NCI-H2107 treated with DMSO at 0.1 percent for 48 hours (cell line): ENCODE data around the gene EPB41.
"Not testable (repeated sequence)": the region's sequence is repeated elsewhere in the genome, so short reads cannot be mapped to it uniquely, and the experiment has no call there.

Source experiments
- DNase-seq: peaks from one replicate; lab custom pipeline; 2025; ENCODE audit not compliant: unreplicated experiment; lab: John Stamatoyannopoulos, UW

The EPB41 gene

GRCh38 chr1:29043274-29043965 lies 129.1 kb downstream of the EPB41 start:
- no peak for DNase-seq

- DNase-seq: no peak
Observed at GRCh38 chr1:29044010-29044409, 129.6 kb downstream of the EPB41 start.

- DNase-seq: not testable (repeated sequence)
Observed at GRCh38 chr1:29045663-29046062, 131.3 kb downstream of the EPB41 start.

- no peak for DNase-seq
Observed at GRCh38 chr1:29047142-29047541, 132.8 kb downstream of the EPB41 start.

- no peak for DNase-seq
Observed at GRCh38 chr1:29050166-29050565, 135.8 kb downstream of the EPB41 start.

GRCh38 chr1:29052100-29052499 lies 137.7 kb downstream of the EPB41 start:
- no peak for DNase-seq

GRCh38 chr1:29052941-29053340 lies 138.6 kb downstream of the EPB41 start:
- peak; percentile 78 for DNase-seq

GRCh38 chr1:29055160-29055559 lies 140.8 kb downstream of the EPB41 start:
- DNase-seq: no peak

GRCh38 chr1:29056256-29056655 lies 141.9 kb downstream of the EPB41 start:
- DNase-seq: no peak

GRCh38 chr1:29057700-29058099 lies 143.3 kb downstream of the EPB41 start:
- no peak for DNase-seq

- DNase-seq: no peak
Observed at GRCh38 chr1:29062157-29062942, 148.0 kb downstream of the EPB41 start.

GRCh38 chr1:29064064-29064463 lies 149.7 kb downstream of the EPB41 start:
- no peak for DNase-seq

GRCh38 chr1:29077155-29077554 lies 162.8 kb downstream of the EPB41 start:
- DNase-seq: no peak

- DNase-seq: not testable (repeated sequence)
Observed at GRCh38 chr1:29079916-29080629, 165.7 kb downstream of the EPB41 start.

GRCh38 chr1:29081201-29081600 lies 166.8 kb downstream of the EPB41 start:
- DNase-seq: no peak

GRCh38 chr1:29082519-29082918 lies 168.2 kb downstream of the EPB41 start:
- DNase-seq: no peak

- DNase-seq: no peak
Observed at GRCh38 chr1:29083317-29084195, 169.2 kb downstream of the EPB41 start.

GRCh38 chr1:29084196-29084521 lies 169.8 kb downstream of the EPB41 start:
- DNase-seq: no peak

GRCh38 chr1:29090937-29091618 lies 176.7 kb downstream of the EPB41 start:
- DNase-seq: peak; percentile 44

GRCh38 chr1:29092704-29093103 lies 178.3 kb downstream of the EPB41 start:
- DNase-seq: not testable (repeated sequence)
